WTC11 (cell line): ENCODE measurements around the gene SNX14. TPM values are rescaled to one million over a fixed set of nuclear protein-coding genes. Genes with fewer than 3 reads are reported as not detected.

Source experiments
- ATAC-seq: fragments of 200-7000 bp; cut with Tn5 transposase; 2 replicates; pipeline ENCODE4 v1.10.0; 2021; ENCODE audit warnings: mild to moderate bottlenecking, moderate library complexity
- CTCF ChIA-PET: fragments of 300-600 bp; sonication (Branson Sonifier 250); formaldehyde crosslinking; loops from one replicate; lab custom pipeline; 2021; ENCODE audit warnings: antibody characterized with exemption; lab: Charles Lee
- POLR2A ChIA-PET: fragments of 350-600 bp; sonication (Branson Sonifier 250); formaldehyde crosslinking; loops from one replicate; lab custom pipeline; 2021; ENCODE audit warnings: antibody characterized with exemption; lab: Charles Lee
- DNase-seq: peaks from one replicate; pipeline ENCODE4 v3.0.0; 2021; ENCODE audit warnings: low spot score
- H3K27ac Mint-ChIP-seq: 2 replicates; pipeline ENCODE4 v1.8.0; 2021; ENCODE audit warnings: mixed read lengths
- H3K27me3 Mint-ChIP-seq: 2 replicates; pipeline ENCODE4 v1.8.0; 2021; ENCODE audit warnings: low read depth, mild to moderate bottlenecking, moderate library complexity, mixed read lengths
- H3K36me3 Mint-ChIP-seq: 2 replicates; pipeline ENCODE4 v1.8.0; 2021; ENCODE audit warnings: mixed read lengths
- H3K4me1 Mint-ChIP-seq: 2 replicates; pipeline ENCODE4 v1.8.0; 2022; ENCODE audit warnings: mixed read lengths
- H3K4me3 Mint-ChIP-seq: 2 replicates; pipeline ENCODE4 v1.8.0; 2021; ENCODE audit warnings: mild to moderate bottlenecking, moderate library complexity, mixed read lengths
- H3K9me3 Mint-ChIP-seq: 2 replicates; pipeline ENCODE4 v1.8.0; 2021; ENCODE audit warnings: mixed read lengths
- ATF6 ChIP-seq: sonication (generic); formaldehyde crosslinking; IDR thresholded peaks from 2 replicates; pipeline ENCODE4 v1.8.1; 2023; ENCODE audit warnings: mild to moderate bottlenecking, missing genetic modification reagents
- CDX4 ChIP-seq: fragments of 250-450 bp; sonication (Bioruptor Pico); IDR thresholded peaks from 2 replicates; pipeline ENCODE4 v1.9.0; 2021; ENCODE audit warnings: moderate library complexity, mild to moderate bottlenecking, inconsistent platforms, borderline replicate concordance
- CREB1 ChIP-seq: sonication (generic); formaldehyde crosslinking; IDR thresholded peaks from 2 replicates; pipeline ENCODE4 v1.8.0; 2023; ENCODE audit warnings: mild to moderate bottlenecking, missing genetic modification reagents
- CREM ChIP-seq: sonication (generic); formaldehyde crosslinking; IDR thresholded peaks from 2 replicates; pipeline ENCODE4 v1.8.1; 2022; ENCODE audit warnings: mild to moderate bottlenecking, missing genetic modification reagents, moderate library complexity
- FOXJ3 ChIP-seq: sonication (generic); formaldehyde crosslinking; IDR thresholded peaks from 2 replicates; pipeline ENCODE4 v1.9.0; 2021; ENCODE audit warnings: missing genetic modification reagents, mild to moderate bottlenecking, borderline replicate concordance
- KAT7 ChIP-seq: sonication (generic); formaldehyde crosslinking; IDR thresholded peaks from 2 replicates; pipeline ENCODE4 v1.8.1; 2023; ENCODE audit warnings: missing genetic modification reagents, mild to moderate bottlenecking, borderline replicate concordance
- PRRX2 ChIP-seq: fragments of 250-450 bp; sonication (Bioruptor Pico); IDR thresholded peaks from 2 replicates; pipeline ENCODE4 v1.8.0; 2021; ENCODE audit warnings: mild to moderate bottlenecking
- TP53 ChIP-seq: sonication (generic); formaldehyde crosslinking; IDR thresholded peaks from 2 replicates; pipeline ENCODE4 v1.8.1; 2023; ENCODE audit warnings: mild to moderate bottlenecking, missing genetic modification reagents
- USF1 ChIP-seq: sonication (generic); formaldehyde crosslinking; IDR thresholded peaks from 2 replicates; pipeline ENCODE4 v1.8.0; 2022; ENCODE audit warnings: mild to moderate bottlenecking, missing genetic modification reagents
- ZNF219 ChIP-seq: sonication (generic); formaldehyde crosslinking; IDR thresholded peaks from 2 replicates; pipeline ENCODE4 v1.8.0; 2023; ENCODE audit warnings: missing genetic modification reagents, mild to moderate bottlenecking, borderline replicate concordance
- ZNF423 ChIP-seq: fragments of 250-450 bp; sonication (Bioruptor Pico); IDR thresholded peaks from 2 replicates; pipeline ENCODE4 v2.1.2; 2022; ENCODE audit warnings: mild to moderate bottlenecking, moderate library complexity
- ZNF671 ChIP-seq: fragments of 250-450 bp; sonication (Bioruptor Pico); IDR thresholded peaks from 2 replicates; pipeline ENCODE4 v1.8.0; 2021; ENCODE audit warnings: mild to moderate bottlenecking
- total RNA-seq: library from RNA; stranded (reverse); gene quantifications from 3 replicates; pipeline ENCODE4 v1.2.3, GENCODE V29; 2021
- TF ChIP-seq, protein P1 (sequence below): sonication (generic); formaldehyde crosslinking; IDR thresholded peaks from 2 replicates; pipeline ENCODE4 v1.8.1; 2022; ENCODE audit warnings: mild to moderate bottlenecking, missing genetic modification reagents, moderate library complexity, borderline replicate concordance
- TF ChIP-seq, protein P2 (sequence below): sonication (generic); formaldehyde crosslinking; IDR thresholded peaks from 2 replicates; pipeline ENCODE4 v1.8.1; 2022; ENCODE audit warnings: low read depth, missing genetic modification reagents, borderline replicate concordance

SNX14 gene
- total RNA-seq, 1 experiment from 2014 or later: 34.3 TPM

GRCh38 chr6:85496009-85496579, 97.6 kb downstream of the SNX14 start (continued):
- TF ChIP-seq ATF6 (CRISPR knock-in tag) (no peak), CREB1 (CRISPR knock-in tag) (no peak), ZNF671 (CRISPR knock-in tag) (no peak), TP53 (CRISPR knock-in tag) (no peak), PRRX2 (CRISPR knock-in tag) (no peak)
- TF ChIP-seq, protein P1, sequence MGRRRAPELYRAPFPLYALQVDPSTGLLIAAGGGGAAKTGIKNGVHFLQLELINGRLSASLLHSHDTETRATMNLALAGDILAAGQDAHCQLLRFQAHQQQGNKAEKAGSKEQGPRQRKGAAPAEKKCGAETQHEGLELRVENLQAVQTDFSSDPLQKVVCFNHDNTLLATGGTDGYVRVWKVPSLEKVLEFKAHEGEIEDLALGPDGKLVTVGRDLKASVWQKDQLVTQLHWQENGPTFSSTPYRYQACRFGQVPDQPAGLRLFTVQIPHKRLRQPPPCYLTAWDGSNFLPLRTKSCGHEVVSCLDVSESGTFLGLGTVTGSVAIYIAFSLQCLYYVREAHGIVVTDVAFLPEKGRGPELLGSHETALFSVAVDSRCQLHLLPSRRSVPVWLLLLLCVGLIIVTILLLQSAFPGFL (CRISPR knock-in tag): no peak

GRCh38 chr6:85494547-85495536, 98.8 kb downstream of the SNX14 start:
- no peaks in the 10 kb centered on the region for H3K4me1 Mint-ChIP-seq
- ChIA-PET POLR2A (interaction anchor here (0.6 kb wide), 1 partner anchor 99 kb away, joined by 4 read pairs; the partner anchor contains the start of gene SNX14), CTCF (interaction anchor here (1.4 to 1.9 kb wide), 2 partner anchors 12 to 136 kb away, joined by 5 to 24 read pairs; no protein-coding TSS in a partner anchor)
- DNase-seq (no peak), ATAC-seq (no peak)
- H3K4me3 Mint-ChIP-seq: no peak overlapping the region
- H3K9me3 Mint-ChIP-seq: peaks cover 36% of the 10 kb centered on the region
- TF ChIP-seq CDX4 (CRISPR knock-in tag): no peak
- TF ChIP-seq PRRX2 (CRISPR knock-in tag): no peak
- TF ChIP-seq, protein P1 (CRISPR knock-in tag): no peak
- TF ChIP-seq USF1 (CRISPR knock-in tag): no peak
- no peak for TF ChIP-seq ZNF423 (CRISPR knock-in tag)
- TF ChIP-seq KAT7 (CRISPR knock-in tag): no peak
- no peak for TF ChIP-seq FOXJ3 (CRISPR knock-in tag)
- TF ChIP-seq CREM: no peak
- no peak for TF ChIP-seq ZNF219 (CRISPR knock-in tag)
- TF ChIP-seq, all 79 proteins: peak for 0
- Mint-ChIP-seq H3K36me3 (peaks cover 26% of the 10 kb centered on the region), H3K27ac (no peak overlapping the region), H3K27me3 (no peaks in the 10 kb centered on the region)

GRCh38 chr6:85493389-85493788, 100.3 kb downstream of the SNX14 start:
- Mint-ChIP-seq H3K4me3 (no peak overlapping the region), H3K27me3 (no peaks in the 10 kb centered on the region), H3K27ac (no peak overlapping the region), H3K36me3 (peaks cover 26% of the 10 kb centered on the region), H3K4me1 (no peaks in the 10 kb centered on the region), H3K9me3 (peaks cover 29% of the 10 kb centered on the region)
- ChIA-PET CTCF (interaction anchor here (1.4 to 2.5 kb wide), 3 partner anchors 10 to 135 kb away, joined by 5 to 24 read pairs (median 14); no protein-coding TSS in a partner anchor), POLR2A (no interaction called here)
- no peak for TF ChIP-seq CREM
- TF ChIP-seq, protein P2, sequence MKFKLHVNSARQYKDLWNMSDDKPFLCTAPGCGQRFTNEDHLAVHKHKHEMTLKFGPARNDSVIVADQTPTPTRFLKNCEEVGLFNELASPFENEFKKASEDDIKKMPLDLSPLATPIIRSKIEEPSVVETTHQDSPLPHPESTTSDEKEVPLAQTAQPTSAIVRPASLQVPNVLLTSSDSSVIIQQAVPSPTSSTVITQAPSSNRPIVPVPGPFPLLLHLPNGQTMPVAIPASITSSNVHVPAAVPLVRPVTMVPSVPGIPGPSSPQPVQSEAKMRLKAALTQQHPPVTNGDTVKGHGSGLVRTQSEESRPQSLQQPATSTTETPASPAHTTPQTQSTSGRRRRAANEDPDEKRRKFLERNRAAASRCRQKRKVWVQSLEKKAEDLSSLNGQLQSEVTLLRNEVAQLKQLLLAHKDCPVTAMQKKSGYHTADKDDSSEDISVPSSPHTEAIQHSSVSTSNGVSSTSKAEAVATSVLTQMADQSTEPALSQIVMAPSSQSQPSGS (CRISPR knock-in tag): no peak
- ATAC-seq (no peak), DNase-seq (no peak)
